ENCODE data around the gene NUDT14.

Gene NUDT14

GRCh38 chr14:105204206-105204930, 23.3 kb upstream of the NUDT14 start:
- no peak for DNase-seq (ENCODE audit: low read depth)
- TF ChIP-seq, protein P1, sequence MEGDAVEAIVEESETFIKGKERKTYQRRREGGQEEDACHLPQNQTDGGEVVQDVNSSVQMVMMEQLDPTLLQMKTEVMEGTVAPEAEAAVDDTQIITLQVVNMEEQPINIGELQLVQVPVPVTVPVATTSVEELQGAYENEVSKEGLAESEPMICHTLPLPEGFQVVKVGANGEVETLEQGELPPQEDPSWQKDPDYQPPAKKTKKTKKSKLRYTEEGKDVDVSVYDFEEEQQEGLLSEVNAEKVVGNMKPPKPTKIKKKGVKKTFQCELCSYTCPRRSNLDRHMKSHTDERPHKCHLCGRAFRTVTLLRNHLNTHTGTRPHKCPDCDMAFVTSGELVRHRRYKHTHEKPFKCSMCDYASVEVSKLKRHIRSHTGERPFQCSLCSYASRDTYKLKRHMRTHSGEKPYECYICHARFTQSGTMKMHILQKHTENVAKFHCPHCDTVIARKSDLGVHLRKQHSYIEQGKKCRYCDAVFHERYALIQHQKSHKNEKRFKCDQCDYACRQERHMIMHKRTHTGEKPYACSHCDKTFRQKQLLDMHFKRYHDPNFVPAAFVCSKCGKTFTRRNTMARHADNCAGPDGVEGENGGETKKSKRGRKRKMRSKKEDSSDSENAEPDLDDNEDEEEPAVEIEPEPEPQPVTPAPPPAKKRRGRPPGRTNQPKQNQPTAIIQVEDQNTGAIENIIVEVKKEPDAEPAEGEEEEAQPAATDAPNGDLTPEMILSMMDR (IDR thresholded peaks at IDR 0.05; ENCODE audit: low read depth, low read length, missing control alignments), result no peak
- no peak overlapping the region for H3K4me3 ChIP-seq (ENCODE audit: low read depth, low read length)

GRCh38 chr14:105203701-105204100, 22.6 kb upstream of the NUDT14 start:
- DNase-seq (ENCODE audit: low read depth), result no peak
- H3K4me3 ChIP-seq (ENCODE audit: low read depth, low read length), result no peak overlapping the region
- TF ChIP-seq, protein P1 (IDR thresholded peaks at IDR 0.05; ENCODE audit: low read depth, low read length, missing control alignments), result no peak

- no peak for DNase-seq (ENCODE audit: low read depth)
- TF ChIP-seq, protein P1 (IDR thresholded peaks at IDR 0.05; ENCODE audit: low read depth, low read length, missing control alignments), result peak; percentile 94
- no peak overlapping the region for H3K4me3 ChIP-seq (ENCODE audit: low read depth, low read length)
These were observed 22.0 kb upstream of the NUDT14 start for GRCh38 chr14:105203057-105203531.

GRCh38 chr14:105201925-105202513, 20.9 kb upstream of the NUDT14 start:
- H3K4me3 ChIP-seq (ENCODE audit: low read depth, low read length), result no peak overlapping the region
- DNase-seq (ENCODE audit: low read depth), result no peak

GRCh38 chr14:105201156-105201924, 20.2 kb upstream of the NUDT14 start:
- TF ChIP-seq, protein P1 (IDR thresholded peaks at IDR 0.05; ENCODE audit: low read depth, low read length, missing control alignments), result peak; percentile 7
- H3K4me3 ChIP-seq (ENCODE audit: low read depth, low read length), result no peak overlapping the region
- DNase-seq (ENCODE audit: low read depth), result no peak

More at GRCh38 chr14:105201925-105202513, 20.9 kb upstream of the NUDT14 start:
- TF ChIP-seq, protein P1 (IDR thresholded peaks at IDR 0.05; ENCODE audit: low read depth, low read length, missing control alignments), result no peak

DNA sequence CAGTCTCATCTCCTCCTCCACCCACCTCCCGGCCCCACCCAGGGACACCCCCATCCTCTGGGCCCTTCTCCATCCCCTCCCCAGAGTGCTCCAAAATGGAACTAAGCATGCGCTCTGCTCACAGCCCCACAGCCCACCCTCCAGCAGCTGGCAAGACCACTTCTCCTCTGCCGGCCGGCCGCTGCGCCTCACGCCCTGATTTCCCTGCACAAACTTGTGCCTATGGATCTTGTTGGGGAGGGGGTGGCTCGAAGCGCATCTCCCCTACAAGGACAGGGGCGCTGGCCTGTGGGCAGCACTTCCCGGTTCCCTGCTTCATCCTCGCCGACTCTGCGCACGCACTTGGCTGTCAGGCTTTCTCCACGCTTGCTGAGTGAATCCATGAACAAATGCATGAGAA, 19.5 kb upstream of the NUDT14 start:
- TF ChIP-seq, protein P1 (IDR thresholded peaks at IDR 0.05; ENCODE audit: low read depth, low read length, missing control alignments), result no peak
- DNase-seq (ENCODE audit: low read depth), result no peak
- no peak overlapping the region for H3K4me3 ChIP-seq (ENCODE audit: low read depth, low read length)
